Activated CD8-positive, alpha-beta T cell treated with anti-CD3 and anti-CD28 coated beads for 36 hours (primary cell): ENCODE results near the gene TMEM53. TPM values are rescaled to one million over a fixed set of nuclear protein-coding genes. Genes with fewer than 3 reads are reported as not detected.

ENCODE experiments used
- ATAC-seq: fragments of 200-7000 bp; cut with Tn5 transposase; one replicate; pipeline ENCODE4 v1.10.0; 2021; ENCODE audit warnings: mild to moderate bottlenecking, moderate library complexity
- CTCF ChIA-PET: fragments of 350-600 bp; sonication (Branson Sonifier 250); formaldehyde crosslinking; loops from one replicate; lab custom pipeline; 2021; ENCODE audit warnings: antibody characterized with exemption; lab: Charles Lee
- POLR2A ChIA-PET: fragments of 350-600 bp; sonication (Branson Sonifier 250); formaldehyde crosslinking; loops from one replicate; lab custom pipeline; 2021; ENCODE audit warnings: antibody characterized with exemption; lab: Charles Lee
- DNase-seq: peaks from one replicate; pipeline ENCODE4 v3.0.0-alpha.2; 2020
- H3K27ac Mint-ChIP-seq: one replicate; pipeline ENCODE4 v1.8.0; 2021; ENCODE audit warnings: mild to moderate bottlenecking, mixed read lengths
- H3K27me3 Mint-ChIP-seq: one replicate; pipeline ENCODE4 v1.8.0; 2021; ENCODE audit warnings: mixed read lengths
- H3K36me3 Mint-ChIP-seq: one replicate; pipeline ENCODE4 v1.8.0; 2021; ENCODE audit warnings: low read depth, mixed read lengths
- H3K4me1 Mint-ChIP-seq: one replicate; pipeline ENCODE4 v1.8.0; 2021; ENCODE audit warnings: low read depth, mixed read lengths
- H3K4me3 Mint-ChIP-seq: one replicate; pipeline ENCODE4 v1.8.0; 2021; ENCODE audit warnings: mild to moderate bottlenecking, moderate library complexity, mixed read lengths
- H3K9me3 Mint-ChIP-seq: one replicate; pipeline ENCODE4 v1.8.0; 2021; ENCODE audit warnings: mixed read lengths
- intact Hi-C: fragments of 100-400 bp; cut with micrococcal nuclease; formaldehyde crosslinking; loops from one replicate; pipeline ENCODE4 v1.10.0; 2022
- total RNA-seq, 2 experiments: library from RNA; stranded (reverse); gene quantifications; one replicate each; pipeline ENCODE4 v1.2.3, GENCODE V29; 2021
- TF ChIP-seq, protein P1 (sequence below): fragments of 200-600 bp; IDR thresholded peaks from one replicate; pipeline ENCODE4 v1.8.0; 2022; ENCODE audit warnings: antibody characterized with exemption, mild to moderate bottlenecking

Gene TMEM53
- total RNA-seq, 2 experiments from 2014 or later, result 2.3 to 3.5 TPM

- Mint-ChIP-seq H3K4me1 (no peaks in the 10 kb centered on the region), H3K27ac (no peak overlapping the region), H3K27me3 (no peaks in the 10 kb centered on the region), H3K36me3 (no peaks in the 10 kb centered on the region), H3K9me3 (no peaks in the 10 kb centered on the region), H3K4me3 (no peak overlapping the region)
- POLR2A ChIA-PET, result interaction anchor here (0.9 to 1.3 kb wide), 2 partner anchors 8 to 11 kb away, joined by 3 read pairs; no protein-coding TSS in a partner anchor
- TF ChIP-seq, protein P1, sequence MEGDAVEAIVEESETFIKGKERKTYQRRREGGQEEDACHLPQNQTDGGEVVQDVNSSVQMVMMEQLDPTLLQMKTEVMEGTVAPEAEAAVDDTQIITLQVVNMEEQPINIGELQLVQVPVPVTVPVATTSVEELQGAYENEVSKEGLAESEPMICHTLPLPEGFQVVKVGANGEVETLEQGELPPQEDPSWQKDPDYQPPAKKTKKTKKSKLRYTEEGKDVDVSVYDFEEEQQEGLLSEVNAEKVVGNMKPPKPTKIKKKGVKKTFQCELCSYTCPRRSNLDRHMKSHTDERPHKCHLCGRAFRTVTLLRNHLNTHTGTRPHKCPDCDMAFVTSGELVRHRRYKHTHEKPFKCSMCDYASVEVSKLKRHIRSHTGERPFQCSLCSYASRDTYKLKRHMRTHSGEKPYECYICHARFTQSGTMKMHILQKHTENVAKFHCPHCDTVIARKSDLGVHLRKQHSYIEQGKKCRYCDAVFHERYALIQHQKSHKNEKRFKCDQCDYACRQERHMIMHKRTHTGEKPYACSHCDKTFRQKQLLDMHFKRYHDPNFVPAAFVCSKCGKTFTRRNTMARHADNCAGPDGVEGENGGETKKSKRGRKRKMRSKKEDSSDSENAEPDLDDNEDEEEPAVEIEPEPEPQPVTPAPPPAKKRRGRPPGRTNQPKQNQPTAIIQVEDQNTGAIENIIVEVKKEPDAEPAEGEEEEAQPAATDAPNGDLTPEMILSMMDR, result no peak
- intact Hi-C loops, result no loop called here
- ATAC-seq, result no peak
- DNase-seq, result no peak
- CTCF ChIA-PET, result interaction anchor here (3.6 kb wide), 1 partner anchor 28 kb away, joined by 17 read pairs; no protein-coding TSS in a partner anchor
These were observed 49.9 kb downstream of the TMEM53 start for GRCh38 chr1:44624268-44624901.

GRCh38 chr1:44621841-44622286 is 52.4 kb downstream of the TMEM53 start:
- no peak for DNase-seq
- H3K4me3 Mint-ChIP-seq, result no peak overlapping the region
- H3K27ac Mint-ChIP-seq, result no peak overlapping the region
- no peaks in the 10 kb centered on the region for H3K9me3 Mint-ChIP-seq
- POLR2A ChIA-PET, result interaction anchor here (0.6 kb wide), 1 partner anchor 900 kb away, joined by 3 read pairs; the partner anchor contains the start of gene PRDX1
- H3K4me1 Mint-ChIP-seq, result no peaks in the 10 kb centered on the region
- no peak for ATAC-seq
- TF ChIP-seq, protein P1, result no peak
- H3K27me3 Mint-ChIP-seq, result no peaks in the 10 kb centered on the region
- intact Hi-C loops, result no loop called here
- no peaks in the 10 kb centered on the region for H3K36me3 Mint-ChIP-seq
- CTCF ChIA-PET, result interaction anchor here (3.6 kb wide), 1 partner anchor 31 kb away, joined by 17 read pairs; no protein-coding TSS in a partner anchor

- no peaks in the 10 kb centered on the region for H3K36me3 Mint-ChIP-seq
- POLR2A ChIA-PET, result interaction anchor here (1.4 kb wide), 1 partner anchor 13 kb away, joined by 3 read pairs; no protein-coding TSS in a partner anchor
- H3K4me3 Mint-ChIP-seq, result no peak overlapping the region
- no peaks in the 10 kb centered on the region for H3K9me3 Mint-ChIP-seq
- H3K4me1 Mint-ChIP-seq, result no peaks in the 10 kb centered on the region
- TF ChIP-seq, protein P1, result no peak
- DNase-seq (no peak), ATAC-seq (no peak)
- intact Hi-C loops, result no loop called here
- CTCF ChIA-PET, result interaction anchor here (0.9 kb wide), 1 partner anchor 12 kb away, joined by 3 read pairs; no protein-coding TSS in a partner anchor
- no peak overlapping the region for H3K27ac Mint-ChIP-seq
- no peaks in the 10 kb centered on the region for H3K27me3 Mint-ChIP-seq
These were observed 54.2 kb downstream of the TMEM53 start for GRCh38 chr1:44620072-44620471.

DNA sequence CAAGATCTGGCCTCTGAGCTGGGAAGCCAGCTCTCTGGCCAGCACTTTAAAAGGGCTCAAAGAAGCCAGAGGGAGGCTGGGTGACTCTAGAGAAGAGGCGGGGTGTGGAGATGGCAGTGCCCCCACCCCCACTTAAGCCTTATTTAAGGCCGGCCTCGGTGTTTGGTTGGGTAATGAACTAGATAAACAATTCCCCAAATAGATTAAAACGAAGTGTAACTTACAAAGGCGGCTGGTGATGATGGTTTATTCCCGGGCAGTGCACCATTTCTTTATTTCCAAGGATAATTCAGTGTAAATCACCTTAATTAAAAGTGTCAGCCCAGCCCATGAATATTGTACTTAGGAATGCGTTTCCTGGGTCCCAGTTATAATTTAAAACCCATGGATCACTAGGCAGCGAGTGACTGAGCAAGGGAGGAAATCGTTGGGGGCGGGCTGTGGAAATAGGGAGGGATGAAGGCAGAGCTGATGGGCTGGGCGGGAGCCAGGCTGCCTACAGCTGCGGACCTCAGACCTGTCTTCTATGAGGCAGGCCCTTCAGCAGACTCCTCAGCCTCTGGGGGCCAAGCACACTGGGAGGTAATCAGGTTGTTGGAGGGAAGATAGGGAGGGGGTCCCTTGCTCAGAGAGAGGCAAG is 54.9 kb downstream of the TMEM53 start:
- Mint-ChIP-seq H3K9me3 (no peaks in the 10 kb centered on the region), H3K27me3 (no peaks in the 10 kb centered on the region), H3K27ac (no peak overlapping the region), H3K36me3 (no peaks in the 10 kb centered on the region), H3K4me3 (no peak overlapping the region), H3K4me1 (no peaks in the 10 kb centered on the region)
- no peak for ATAC-seq
- no peak for DNase-seq
- ChIA-PET CTCF (no interaction called here), POLR2A (interaction anchor here (0.6 kb wide), 1 partner anchor 588 kb away, joined by 3 read pairs; the partner anchor contains the start of gene SLC6A9)
- TF ChIP-seq, protein P1, result no peak
- intact Hi-C loops, result no loop called here

DNA sequence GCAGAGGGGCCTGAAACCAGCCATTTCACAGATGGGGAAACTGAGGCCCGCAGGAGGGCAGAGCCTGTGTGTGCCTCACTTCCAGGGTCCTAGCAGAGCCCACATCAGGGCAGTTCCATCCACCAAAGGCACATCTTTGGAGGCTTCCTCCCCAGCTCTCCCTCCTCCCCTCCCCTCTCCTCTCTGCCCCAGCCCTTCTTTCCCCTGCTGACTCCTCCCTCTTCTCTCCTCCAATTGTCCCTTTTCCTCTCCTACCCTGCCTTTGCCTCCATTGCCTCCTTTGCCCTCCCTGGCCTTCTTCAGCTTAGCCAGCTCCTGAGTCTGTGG is 56.6 kb downstream of the TMEM53 start:
- no peak overlapping the region for H3K27ac Mint-ChIP-seq
- ATAC-seq (no peak), DNase-seq (no peak)
- H3K27me3 Mint-ChIP-seq, result no peaks in the 10 kb centered on the region
- no peaks in the 10 kb centered on the region for H3K4me1 Mint-ChIP-seq
- intact Hi-C loops, result no loop called here
- no peaks in the 10 kb centered on the region for H3K9me3 Mint-ChIP-seq
- POLR2A ChIA-PET, result interaction anchor here (1.9 kb wide), 1 partner anchor 14 kb away, joined by 6 read pairs; no protein-coding TSS in a partner anchor
- TF ChIP-seq, protein P1, result no peak
- CTCF ChIA-PET, result no interaction called here
- no peak overlapping the region for H3K4me3 Mint-ChIP-seq
- H3K36me3 Mint-ChIP-seq, result no peaks in the 10 kb centered on the region
